GM19463 (cell line): ENCODE measurements around the gene MAMDC4.
"Not testable (repeated sequence)": the region's sequence is repeated elsewhere in the genome, so short reads cannot be mapped to it uniquely, and the experiment has no call there.

ENCODE experiments used
- ATAC-seq: cut with Tn5 transposase; IDR thresholded peaks from one replicate; pipeline ENCODE4 v1.9.1; 2021; ENCODE audit warnings: mild to moderate bottlenecking, moderate library complexity; ENCODE audit not compliant: unreplicated experiment

Gene MAMDC4

DNA sequence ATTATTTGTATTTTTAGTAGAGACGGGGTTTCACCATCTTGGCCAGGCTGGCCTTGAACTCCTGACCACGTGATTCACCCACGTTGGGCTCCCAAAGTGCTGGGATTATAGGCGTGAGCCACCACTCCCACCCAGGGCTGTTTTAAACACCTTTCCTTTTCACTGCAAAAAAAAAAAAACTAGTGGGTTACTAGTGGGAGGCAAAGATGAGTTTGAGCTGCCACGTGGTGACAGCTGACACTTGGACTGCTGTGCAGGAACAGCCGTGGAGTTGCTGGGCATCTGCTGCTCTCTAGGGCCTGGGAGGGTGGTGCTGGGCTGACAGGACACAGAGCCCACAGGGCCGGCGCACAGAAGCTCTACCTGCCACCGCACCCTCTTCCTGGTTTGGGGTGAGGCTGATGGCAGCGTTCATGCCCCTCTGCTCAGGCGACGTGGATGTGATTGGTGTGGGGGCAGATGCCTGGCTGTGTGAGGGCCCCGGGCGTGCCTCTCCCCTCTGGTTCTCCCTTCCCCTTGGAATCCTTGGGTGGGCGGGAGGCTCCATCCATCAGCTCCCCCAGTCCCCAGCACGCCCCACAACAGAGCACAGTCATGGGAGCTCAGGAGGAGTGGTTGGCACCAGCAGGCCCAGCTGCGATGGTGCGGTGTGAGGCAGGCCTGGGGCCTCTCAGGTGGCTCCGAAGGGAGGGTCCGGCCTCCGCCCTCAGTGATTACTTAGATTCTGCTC lies 27.5 kb upstream of the MAMDC4 start:
- no peak for ATAC-seq

DNA sequence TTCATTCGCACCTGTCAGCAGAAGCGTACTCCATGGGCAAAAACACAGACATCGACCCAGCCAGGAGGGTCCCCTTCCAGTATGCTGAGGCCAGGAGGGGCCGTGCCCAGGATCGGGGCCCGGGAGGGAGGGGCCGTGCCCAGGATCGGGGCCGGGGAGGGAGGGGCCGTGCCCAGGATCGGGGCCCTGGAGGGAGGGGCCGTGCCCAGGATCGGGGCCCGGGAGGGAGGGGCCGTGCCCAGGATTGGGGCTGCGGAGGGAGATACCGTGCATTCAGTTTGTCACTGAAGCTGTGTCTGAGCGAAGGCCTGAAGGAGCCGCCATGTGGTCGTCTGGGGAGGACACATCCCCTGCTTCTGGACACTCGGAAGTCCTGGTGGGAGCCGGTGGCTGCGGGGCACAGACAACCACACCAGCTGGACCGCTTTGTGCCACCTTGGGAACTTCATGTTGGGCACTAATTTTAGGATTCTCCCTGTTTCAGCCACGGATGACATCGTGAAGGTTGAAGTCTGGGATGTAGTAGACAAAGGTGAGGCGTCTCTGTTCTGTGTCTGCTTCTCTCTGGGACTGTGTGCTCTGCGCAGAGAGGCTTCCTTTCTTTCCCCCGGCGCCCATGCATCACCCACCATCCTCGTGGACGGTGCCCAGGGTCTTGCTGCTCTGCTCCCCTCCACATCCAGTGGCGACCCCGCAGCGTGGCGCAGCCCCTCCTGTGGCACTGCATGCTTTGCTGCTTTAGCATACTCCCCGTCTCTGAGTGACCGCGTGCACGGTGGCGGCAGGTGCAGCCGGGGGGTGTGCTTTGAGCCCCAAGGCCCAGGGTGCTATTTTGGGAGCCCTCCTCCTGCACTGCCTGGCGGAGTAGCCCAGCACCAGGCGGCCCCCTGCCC lies 26.6 kb upstream of the MAMDC4 start:
- no peak for ATAC-seq

DNA sequence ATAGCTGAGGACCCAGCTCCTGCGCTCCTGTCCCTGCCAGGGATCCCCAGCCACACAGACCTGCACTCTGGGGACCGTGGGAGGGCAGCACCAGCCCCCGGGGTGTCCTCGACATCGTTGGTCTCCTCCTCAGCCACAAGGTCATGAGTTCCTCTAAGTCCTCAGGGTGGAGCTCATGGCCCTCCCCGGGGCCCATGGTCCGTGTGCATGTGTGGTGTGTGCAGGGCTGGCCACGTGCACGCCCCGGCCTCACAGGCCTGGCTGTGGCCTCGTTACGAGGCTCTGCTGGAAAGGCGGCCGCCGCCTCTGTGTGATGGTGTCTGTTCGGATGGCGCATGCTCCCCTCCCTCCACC lies 26.0 kb upstream of the MAMDC4 start:
- ATAC-seq: no peak

DNA sequence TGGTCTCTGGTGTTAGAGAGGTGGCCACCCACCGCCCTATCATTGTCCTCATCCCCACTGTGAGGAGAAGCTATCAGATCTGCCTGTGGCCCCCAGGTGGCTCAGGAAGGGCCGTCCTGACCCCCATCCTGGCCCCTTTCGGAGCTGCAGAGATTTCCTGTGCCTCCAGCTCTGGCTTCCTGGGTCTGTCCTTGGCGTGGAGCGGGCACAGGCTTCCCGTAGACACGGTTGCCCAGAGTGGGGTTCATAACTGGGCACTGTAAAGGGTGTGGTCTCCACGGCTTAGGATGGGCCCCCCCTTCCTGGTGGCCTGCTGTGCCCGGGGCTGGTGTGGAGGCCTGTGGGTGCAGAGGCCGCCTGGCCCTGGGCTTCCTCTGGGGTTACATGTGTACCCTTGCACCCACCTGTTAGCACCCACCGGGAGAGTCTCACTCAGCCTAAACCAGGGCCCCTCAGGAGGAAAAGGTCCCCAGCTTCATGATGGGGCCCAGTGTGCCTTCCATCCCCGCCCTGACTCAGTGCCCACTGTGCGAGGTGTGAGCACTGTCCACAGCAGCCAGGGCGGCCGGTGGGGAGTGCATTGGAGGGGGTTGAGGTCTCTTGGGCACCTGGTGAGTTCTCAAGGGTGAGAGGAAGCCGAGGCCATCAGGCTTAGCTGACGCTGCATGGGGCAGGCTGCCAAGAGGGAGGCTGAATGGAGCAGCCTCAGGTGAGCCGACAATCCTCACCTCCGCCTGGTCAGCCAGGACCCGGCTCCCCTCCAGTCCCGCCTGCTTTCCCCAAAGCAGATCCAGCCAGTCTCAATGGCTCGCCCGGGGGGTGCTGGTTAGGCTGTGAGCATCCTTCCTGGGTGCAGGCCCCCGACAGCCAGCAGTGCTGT lies 25.2 kb upstream of the MAMDC4 start:
- no peak for ATAC-seq

DNA sequence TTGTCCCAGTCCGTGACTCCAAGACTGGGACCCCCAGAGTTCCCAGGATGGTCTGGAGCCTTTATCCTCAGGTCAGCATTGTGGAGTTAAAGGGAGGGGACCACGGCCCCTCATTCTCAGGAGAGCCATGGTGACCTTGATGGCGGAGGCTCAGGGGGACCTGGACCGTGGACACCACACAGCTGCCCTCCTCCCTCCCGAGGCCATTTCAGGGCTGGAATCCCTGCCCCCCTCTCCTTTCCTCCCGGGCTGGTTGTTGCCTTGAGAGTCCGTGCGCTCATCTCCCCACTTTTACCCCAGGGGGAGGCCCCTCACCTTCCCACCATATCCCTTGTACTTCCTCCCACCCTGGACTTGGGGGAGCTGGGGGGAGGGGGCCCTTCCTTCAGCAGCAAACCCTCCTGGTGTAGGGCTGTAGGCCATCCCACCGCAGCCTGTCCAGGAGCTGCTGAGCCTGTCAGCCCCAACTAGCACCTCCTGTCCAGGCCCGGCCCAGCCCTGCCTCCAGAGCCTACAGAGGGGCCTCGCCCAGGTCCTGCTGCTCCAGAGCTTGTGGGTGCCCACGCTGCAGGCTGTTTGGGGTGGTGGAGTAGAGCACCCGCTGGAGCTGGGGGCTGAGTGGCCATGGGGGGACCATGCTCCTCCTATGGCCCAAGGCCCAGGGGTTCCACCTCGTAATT lies 24.2 kb upstream of the MAMDC4 start:
- ATAC-seq: no peak

DNA sequence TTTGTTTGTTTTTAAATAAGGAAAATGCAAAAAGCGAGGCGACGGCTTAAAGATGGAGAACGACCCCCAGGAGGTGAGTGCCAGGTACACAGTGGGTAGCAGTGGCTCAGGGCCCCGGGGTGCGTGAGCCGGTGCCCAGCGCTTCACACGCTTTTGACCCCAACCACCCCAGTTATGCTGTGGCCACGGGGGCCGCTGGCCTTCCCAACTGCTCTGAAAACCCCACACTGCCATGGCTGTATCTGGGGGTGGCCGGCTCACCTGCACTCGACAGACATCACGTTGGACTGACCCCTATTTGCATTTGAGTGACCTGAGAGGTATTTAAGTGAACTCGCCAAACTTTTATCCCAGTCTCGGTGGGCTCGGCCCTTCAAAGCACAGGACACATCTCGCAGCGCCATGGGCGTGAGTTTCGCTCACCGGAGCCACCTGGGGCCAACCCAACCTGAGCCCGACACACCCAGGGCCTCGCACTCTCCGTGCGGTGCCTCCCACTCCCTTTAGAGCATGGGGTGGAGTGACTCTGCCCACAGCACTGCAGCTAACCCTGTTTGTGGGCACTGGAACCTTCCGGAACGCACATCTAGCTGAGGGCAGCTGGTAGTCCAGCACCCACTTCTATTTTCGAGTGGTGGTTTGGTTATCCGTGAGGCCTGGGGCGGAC lies 23.5 kb upstream of the MAMDC4 start:
- ATAC-seq: no peak

DNA sequence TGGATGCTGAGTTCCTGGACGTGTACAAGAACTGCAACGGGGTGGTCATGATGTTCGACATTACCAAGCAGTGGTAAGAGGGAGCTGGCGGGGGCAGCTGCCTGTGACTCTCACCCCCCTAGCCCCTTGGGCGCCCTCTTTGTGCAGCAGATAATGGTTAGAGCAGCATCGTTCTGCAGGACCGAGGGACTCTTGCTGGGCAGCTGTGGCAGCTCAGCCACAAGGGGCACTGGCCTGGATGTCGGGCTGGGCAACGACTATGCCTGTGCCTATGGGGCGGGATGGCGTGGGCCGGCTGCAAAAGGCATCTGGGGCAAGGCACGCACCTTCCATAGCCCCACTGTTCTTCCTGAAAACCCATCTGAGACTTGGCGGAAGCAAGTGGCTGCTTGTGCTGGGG lies 22.7 kb upstream of the MAMDC4 start:
- no peak for ATAC-seq

DNA sequence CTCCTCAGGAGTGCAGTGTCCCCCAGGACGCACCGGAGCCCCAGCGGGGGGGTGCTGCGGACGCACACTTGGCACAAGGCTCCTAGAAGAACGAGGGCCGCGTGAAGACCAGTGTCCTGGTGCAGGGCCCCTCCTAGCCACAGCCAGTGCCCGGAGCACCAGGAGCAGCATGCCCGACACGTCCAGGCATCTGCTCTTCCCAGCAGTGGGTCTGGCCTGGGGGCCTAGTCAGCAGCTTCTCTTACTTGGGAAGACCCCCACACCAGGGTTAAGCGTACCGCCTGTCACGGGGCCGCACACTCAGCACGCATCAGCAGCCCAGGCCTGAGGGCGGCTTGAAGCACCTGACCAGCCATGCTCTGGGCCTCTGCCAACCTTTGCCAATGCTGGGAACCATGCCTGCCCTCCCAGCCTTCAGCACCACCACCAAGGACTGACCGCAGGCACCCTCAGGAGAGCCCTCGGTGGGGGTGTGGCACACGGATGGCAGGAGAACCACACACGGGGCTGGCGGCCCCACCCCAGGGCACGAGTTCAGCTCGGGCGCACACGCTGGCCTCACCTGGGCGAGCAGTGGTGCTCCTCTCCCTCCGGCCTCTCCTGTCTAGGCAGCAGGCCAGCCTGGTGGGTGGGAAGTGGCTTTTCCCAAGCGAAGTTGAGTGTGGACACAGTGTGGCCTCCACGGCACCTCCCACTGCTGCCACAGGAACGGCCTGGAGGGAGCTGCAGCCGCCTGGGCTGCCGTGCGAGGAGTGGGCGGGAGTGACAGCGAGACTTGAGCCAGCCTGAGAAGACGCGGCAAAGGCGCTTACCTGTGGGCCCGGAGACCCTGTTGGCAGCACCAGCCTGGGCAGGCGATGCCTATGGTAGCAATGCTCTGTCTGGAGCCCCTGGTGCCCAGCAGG lies 21.9 kb upstream of the MAMDC4 start:
- no peak for ATAC-seq

DNA sequence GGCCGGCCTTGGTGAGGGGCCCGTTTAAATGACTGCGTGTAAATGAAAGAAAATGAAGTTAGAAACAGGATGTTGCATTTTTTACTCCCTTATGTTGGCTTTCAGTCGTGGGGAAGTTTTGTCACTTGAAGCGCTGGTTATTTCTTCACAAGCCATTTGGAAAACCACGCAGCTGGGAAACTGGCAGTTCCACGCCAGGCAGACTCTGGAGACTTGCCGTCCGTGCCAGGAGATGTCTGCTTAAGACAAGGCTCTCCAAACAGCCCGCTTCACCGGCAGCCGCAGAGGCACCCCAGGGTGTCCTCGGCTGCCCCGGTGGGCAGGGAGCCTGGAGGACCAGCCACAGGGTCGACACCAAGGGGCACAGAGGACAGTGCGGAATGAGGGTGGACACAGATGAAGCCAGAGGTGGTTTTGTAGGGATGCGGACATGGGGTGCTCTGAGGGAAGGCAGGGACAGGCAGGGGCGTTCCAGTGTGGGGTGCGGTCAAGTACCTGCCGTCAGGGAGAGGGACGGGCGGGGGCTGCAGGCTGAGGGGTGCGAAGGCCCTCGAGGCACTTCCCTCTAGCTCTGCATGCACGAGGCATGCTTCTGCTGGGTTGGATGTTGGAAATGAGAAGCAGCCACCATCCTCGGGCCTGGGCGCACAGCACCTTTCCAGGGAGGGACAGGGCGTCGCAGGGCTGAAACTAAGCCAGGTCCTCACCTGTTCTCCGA lies 21.0 kb upstream of the MAMDC4 start:
- no peak for ATAC-seq

DNA sequence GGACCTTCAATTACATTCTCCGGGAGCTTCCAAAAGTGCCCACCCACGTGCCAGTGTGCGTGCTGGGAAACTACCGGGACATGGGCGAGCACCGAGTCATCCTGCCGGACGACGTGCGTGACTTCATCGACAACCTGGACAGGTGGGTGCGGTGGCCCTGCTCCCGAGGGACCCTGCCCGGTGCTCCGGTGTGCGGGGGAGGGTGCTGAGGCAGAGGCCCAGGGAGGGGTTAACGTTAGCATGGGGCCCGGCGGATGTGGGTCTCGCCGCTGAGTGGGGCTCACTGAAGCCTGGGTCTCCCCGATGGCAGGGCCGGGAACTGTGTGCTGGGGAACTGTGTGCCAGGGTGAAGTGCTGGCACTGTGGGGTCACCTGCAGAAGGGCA lies 20.4 kb upstream of the MAMDC4 start:
- ATAC-seq: no peak

DNA sequence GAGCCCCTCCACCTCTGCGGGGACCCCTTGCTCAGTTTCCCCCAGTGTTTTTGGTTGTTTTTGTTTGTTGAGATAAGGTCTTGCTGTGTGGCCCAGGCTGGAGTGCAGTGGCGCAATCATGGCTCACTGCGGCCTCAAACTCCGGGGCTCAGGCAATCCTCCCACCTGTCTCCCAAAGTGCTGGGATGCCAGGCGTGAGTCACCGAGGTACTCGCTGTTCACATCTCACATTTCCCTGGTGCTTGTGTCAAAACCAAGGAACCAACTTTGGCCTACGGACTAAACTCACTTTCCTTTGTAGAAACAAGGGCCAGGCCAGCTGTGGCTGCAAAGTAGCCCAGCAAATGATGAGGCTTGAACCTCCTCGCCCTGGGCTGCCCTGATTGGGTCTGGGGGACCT lies 19.6 kb upstream of the MAMDC4 start:
- ATAC-seq: no peak

DNA sequence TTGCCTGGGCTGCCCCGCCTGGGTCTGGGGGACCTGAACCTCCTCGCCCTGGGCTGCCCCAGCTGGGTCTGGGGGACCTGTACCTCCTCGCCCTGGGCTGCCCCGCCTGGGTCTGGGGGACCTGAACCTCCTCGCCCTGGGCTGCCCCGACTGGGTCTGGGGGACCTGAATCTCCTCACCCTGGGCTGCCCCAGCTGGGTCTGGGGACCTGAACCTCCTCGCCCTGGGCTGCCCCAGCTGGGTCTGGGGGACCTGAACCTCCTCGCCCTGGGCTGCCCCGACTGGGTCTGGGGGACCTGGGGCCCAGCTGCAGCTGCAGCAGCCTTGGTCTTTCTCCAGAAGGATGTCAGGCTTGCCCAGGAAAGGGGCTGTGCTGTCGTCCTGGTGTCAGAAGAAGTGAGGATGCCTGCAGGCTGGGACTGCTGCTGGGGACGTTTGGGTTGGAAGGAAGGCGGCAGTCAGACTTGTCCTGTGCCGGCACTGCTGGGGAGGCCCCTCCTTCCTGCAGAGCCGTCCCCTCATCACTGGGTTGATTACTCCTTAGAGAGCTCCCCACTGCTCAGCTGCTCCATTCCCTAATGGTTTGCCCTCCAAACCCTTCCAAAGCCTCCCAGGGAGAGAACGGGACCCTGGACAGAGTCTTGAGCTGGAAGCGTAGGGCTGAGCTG lies 18.6 kb upstream of the MAMDC4 start:
- ATAC-seq: not testable (repeated sequence)

DNA sequence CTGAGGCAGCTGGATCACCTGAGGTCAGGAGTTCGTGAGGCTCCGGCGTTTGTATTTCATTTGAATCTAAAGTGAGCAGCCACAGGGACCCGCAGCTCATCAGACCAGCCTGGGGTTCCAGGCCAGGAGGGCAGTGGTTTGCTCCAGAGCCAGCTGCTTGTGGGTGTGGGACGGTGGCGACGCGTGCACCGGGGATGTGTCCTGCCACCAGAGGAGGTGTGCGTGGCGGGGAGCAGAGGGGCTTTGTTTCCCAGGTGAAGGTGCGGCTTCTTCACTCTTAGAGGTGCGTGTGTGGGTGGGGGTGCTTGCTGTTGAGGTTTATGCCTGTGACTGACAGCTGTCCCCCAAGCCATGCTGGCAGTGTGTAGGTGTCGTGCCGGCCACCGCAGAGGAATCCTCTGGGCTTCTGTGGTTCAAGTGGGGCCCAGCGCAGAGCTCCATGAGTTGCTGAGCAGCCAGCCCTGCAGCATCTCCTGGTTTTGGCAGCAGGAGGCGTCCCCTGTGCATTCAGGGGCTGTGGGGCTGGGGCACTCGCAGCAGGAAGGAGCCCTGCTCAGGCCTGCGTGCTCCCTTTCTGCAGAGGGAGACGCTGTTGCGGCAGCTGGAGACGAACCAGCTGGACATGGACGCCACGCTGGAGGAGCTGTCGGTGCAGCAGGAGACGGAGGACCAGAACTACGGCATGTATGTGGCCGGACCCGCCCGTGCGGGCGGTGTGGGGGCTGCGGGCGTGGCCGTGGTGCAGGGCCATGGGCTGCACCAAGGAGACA lies 16.8 kb upstream of the MAMDC4 start:
- no peak for ATAC-seq

DNA sequence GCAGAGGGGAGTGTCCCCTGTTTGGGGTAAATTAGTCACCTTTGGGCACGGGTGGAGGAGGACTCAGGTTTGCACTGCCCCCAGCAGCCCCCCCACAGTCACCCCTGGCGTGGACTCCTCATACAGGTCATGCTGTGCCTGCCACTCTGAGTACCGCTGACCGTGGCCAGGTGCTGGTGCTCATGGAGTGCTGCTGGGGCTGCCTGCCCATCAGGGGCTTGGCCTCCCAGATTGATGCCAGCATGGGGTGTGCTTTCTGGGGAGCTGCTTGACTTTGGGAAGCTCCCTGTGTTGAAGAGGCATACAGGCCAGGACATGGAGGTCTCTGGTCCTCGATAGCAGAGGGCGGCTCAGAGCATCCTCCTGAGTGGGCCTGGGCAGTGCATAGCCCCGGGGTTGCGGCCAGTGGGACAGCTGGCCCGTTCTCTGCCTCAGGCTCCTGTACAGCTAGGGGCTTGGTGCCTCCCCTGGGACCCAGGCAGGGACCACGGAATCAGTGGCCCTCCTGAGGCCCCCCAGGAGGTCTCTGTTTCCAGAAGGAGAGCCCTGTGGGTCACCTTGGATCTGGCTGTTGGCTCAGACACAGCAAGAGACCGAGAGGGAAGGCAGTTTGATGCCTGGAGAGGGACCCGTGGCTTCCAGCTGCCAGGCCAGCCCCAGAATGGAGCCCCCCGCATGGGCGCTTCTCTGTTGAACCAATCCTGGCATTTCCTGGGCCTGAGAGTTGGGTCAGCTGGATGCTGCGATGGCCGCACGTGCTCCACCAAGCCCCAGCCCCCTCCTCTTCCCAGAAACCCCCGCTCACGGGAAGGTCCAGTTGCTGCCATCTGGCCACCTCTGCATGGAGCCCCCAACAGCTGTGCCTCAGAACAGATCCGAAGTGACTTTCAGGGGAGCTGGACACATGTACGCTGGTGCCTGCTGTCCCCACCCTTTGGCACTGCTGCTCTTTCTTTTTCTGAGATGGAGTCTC lies 15.9 kb upstream of the MAMDC4 start:
- ATAC-seq: no peak

DNA sequence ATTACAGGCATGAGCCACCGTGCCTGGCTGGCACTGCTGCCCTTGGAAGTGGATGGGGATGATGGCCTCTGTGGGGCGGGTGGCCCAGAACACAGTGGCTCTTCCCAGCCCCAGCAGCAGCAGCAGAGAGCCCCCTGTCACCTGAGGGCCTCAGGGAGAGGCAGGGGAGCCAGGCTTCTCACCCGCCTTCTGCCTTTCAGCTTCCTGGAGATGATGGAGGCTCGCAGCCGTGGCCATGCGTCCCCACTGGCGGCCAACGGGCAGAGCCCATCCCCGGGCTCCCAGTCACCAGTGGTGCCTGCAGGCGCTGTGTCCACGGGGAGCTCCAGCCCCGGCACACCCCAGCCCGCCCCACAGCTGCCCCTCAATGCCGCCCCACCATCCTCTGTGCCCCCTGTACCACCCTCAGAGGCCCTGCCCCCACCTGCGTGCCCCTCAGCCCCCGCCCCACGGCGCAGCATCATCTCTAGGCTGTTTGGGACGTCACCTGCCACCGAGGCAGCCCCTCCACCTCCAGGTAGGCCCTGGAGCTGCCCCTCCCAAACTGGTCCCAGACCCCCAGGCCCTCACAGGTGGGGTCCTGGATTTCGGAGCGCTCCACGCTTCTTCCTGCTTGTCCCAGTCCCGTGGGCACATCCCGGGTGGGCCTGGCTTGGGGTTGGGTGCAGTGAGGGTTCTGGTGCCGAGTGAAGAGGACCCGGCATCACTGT lies 14.8 kb upstream of the MAMDC4 start:
- no peak for ATAC-seq

DNA sequence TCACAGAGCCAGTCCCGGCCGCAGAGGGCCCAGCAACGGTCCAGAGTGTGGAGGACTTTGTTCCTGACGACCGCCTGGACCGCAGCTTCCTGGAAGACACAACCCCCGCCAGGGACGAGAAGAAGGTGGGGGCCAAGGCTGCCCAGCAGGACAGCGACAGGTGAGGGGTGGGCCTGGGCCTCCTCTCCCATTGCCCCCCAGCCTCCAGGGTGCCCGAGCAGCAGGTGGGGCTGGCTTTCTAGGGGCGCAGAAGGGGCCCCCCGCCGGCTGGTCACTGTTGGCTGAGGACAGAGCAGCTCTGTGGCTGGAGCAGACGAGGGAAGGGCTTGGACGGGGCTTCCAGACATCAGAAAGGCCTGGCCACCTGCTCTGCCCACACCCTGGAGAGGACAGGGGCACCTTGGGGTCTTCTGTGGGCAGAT lies 14.3 kb upstream of the MAMDC4 start:
- ATAC-seq: not testable (repeated sequence)
